ENCODE results near the gene RNF31. TPM values are rescaled to one million over a fixed set of nuclear protein-coding genes. Genes with fewer than 3 reads are reported as not detected.

Gene RNF31
- total and polyA plus RNA-seq, 2 of the 13 experiments (the other 11 are each of a cell fraction or from before 2014, with no cell fraction given), result 48.2 to 86.8 TPM

DNA sequence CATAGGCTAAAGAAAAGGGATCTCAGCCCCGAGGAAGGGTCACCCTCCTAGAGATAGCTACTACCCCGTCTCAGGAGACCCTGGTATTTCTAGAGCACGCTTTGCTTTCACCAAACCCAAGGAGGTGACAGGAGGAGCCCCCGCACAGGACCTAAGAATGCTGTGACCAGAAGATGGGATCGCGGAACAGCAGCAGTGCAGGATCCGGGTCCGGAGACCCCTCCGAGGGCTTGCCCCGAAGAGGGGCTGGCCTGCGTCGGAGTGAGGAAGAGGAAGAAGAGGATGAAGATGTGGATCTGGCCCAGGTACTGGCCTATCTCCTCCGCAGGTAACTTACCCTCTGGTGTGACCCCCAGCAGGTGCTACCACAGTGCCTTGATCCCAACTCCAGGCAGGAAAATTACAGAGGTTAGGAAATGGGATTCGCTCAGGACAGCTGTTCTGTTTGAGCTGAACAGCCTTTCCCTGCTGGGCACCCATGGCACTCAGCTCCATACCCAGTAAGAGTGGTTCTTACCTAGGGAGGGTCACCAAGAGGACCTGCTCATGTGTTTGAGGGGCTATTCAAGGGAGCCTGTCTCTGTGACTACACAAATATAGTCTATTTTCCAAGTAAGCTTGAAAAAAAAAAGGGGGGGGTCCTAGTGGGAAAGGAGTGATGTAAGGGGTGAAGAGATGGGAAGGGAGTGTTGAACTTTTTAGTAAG lies 31.7 kb upstream of the RNF31 start (continued):
- no peak for TF ChIP-seq SP1 (IDR thresholded peaks at IDR 0.05)
- TF ChIP-seq SP1 (CRISPR knock-in tag; IDR thresholded peaks at IDR 0.05), result no peak
- TF ChIP-seq, protein P1, sequence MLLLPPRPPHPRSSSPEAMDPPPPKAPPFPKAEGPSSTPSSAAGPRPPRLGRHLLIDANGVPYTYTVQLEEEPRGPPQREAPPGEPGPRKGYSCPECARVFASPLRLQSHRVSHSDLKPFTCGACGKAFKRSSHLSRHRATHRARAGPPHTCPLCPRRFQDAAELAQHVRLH (CRISPR knock-in tag; IDR thresholded peaks at IDR 0.05; ENCODE audit: borderline replicate concordance, low read depth), result no peak
- TF ChIP-seq ZNF446 (CRISPR knock-in tag; IDR thresholded peaks at IDR 0.05), result no peak
- no peak for TF ChIP-seq MAFG (CRISPR knock-in tag; IDR thresholded peaks at IDR 0.05)
- TF ChIP-seq, protein P2, sequence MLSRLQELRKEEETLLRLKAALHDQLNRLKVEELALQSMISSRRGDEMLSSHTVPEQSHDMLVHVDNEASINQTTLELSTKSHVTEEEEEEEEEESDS (CRISPR knock-in tag; IDR thresholded peaks at IDR 0.05; ENCODE audit: borderline replicate concordance), result no peak
- TF ChIP-seq KLF15 (CRISPR knock-in tag; IDR thresholded peaks at IDR 0.05; ENCODE audit: borderline replicate concordance), result no peak
- TF ChIP-seq, protein P3, sequence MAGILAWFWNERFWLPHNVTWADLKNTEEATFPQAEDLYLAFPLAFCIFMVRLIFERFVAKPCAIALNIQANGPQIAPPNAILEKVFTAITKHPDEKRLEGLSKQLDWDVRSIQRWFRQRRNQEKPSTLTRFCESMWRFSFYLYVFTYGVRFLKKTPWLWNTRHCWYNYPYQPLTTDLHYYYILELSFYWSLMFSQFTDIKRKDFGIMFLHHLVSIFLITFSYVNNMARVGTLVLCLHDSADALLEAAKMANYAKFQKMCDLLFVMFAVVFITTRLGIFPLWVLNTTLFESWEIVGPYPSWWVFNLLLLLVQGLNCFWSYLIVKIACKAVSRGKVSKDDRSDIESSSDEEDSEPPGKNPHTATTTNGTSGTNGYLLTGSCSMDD (CRISPR knock-in tag; IDR thresholded peaks at IDR 0.05), result 0 out of 2 replicates have a peak, but pooled peaks have one; percentile 57
- TF ChIP-seq, protein P4, sequence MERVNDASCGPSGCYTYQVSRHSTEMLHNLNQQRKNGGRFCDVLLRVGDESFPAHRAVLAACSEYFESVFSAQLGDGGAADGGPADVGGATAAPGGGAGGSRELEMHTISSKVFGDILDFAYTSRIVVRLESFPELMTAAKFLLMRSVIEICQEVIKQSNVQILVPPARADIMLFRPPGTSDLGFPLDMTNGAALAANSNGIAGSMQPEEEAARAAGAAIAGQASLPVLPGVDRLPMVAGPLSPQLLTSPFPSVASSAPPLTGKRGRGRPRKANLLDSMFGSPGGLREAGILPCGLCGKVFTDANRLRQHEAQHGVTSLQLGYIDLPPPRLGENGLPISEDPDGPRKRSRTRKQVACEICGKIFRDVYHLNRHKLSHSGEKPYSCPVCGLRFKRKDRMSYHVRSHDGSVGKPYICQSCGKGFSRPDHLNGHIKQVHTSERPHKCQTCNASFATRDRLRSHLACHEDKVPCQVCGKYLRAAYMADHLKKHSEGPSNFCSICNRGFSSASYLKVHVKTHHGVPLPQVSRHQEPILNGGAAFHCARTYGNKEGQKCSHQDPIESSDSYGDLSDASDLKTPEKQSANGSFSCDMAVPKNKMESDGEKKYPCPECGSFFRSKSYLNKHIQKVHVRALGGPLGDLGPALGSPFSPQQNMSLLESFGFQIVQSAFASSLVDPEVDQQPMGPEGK (CRISPR knock-in tag; IDR thresholded peaks at IDR 0.05), result no peak
- TF ChIP-seq CEBPB (IDR thresholded peaks at IDR 0.05; ENCODE audit: borderline replicate concordance, low read depth, low read length), result no peak
- no peak for TF ChIP-seq ZNF512 (CRISPR knock-in tag; IDR thresholded peaks at IDR 0.05)
- TF ChIP-seq ZNF160 (CRISPR knock-in tag; IDR thresholded peaks at IDR 0.05), result no peak
- TF ChIP-seq ZMYM4 (CRISPR knock-in tag; IDR thresholded peaks at IDR 0.05), result no peak
- no peak for TF ChIP-seq ZNF564 (CRISPR knock-in tag; IDR thresholded peaks at IDR 0.05)
- peak; percentile 70 for TF ChIP-seq GPN1 (CRISPR knock-in tag; IDR thresholded peaks at IDR 0.05; ENCODE audit: borderline replicate concordance)
- peak; percentile 57; the same call in 1 of the 2 replicates for TF ChIP-seq HIC2 (CRISPR knock-in tag; IDR thresholded peaks at IDR 0.05; ENCODE audit: low read depth)
- no peak for TF ChIP-seq WIZ (CRISPR knock-in tag; IDR thresholded peaks at IDR 0.05)
- TF ChIP-seq BORCS8-MEF2B (CRISPR knock-in tag; IDR thresholded peaks at IDR 0.05), result 0 out of 2 replicates have a peak, but pooled peaks have one; percentile 8
- TF ChIP-seq RXRB (CRISPR knock-in tag; IDR thresholded peaks at IDR 0.05; ENCODE audit: borderline replicate concordance), result no peak
- TF ChIP-seq, protein P5, sequence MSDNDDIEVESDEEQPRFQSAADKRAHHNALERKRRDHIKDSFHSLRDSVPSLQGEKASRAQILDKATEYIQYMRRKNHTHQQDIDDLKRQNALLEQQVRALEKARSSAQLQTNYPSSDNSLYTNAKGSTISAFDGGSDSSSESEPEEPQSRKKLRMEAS (IDR thresholded peaks at IDR 0.05), result no peak
- peak; percentile 91; the same call in 1 of the 2 replicates for TF ChIP-seq ZNF225 (CRISPR knock-in tag; IDR thresholded peaks at IDR 0.05)
- TF ChIP-seq, protein P6, sequence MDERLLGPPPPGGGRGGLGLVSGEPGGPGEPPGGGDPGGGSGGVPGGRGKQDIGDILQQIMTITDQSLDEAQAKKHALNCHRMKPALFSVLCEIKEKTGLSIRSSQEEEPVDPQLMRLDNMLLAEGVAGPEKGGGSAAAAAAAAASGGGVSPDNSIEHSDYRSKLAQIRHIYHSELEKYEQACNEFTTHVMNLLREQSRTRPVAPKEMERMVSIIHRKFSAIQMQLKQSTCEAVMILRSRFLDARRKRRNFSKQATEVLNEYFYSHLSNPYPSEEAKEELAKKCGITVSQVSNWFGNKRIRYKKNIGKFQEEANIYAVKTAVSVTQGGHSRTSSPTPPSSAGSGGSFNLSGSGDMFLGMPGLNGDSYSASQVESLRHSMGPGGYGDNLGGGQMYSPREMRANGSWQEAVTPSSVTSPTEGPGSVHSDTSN (CRISPR knock-in tag; IDR thresholded peaks at IDR 0.05), result no peak

Data from HepG2 (cell line).